GM12878 (cell line): ENCODE results near the gene PRKCZ. TPM values are rescaled to one million over a fixed set of nuclear protein-coding genes. Genes with fewer than 3 reads are reported as not detected.

Source experiments
- ATAC-seq: fragments of 200-7000 bp; cut with Tn5 transposase; 3 replicates; pipeline ENCODE4 v1.9.1; 2020; ENCODE audit warnings: mild to moderate bottlenecking, moderate library complexity
- BruUV-seq: library from RNA; stranded (reverse); fragments of 400-500 nt; replicated peaks from 2 replicates; lab custom pipeline; 2021; lab: Mats Ljungman, UMichigan
- CTCF ChIA-PET: fragments of 300-600 bp; sonication (Branson Sonifier 250); formaldehyde crosslinking; extraction: SDS; loops from one replicate; lab custom pipeline; 2021; ENCODE audit warnings: inconsistent platforms; lab: Yijun Ruan, JAX
- POLR2A ChIA-PET: fragments of 350-600 bp; formaldehyde crosslinking; extraction: SDS; loops from one replicate; lab custom pipeline; 2021; ENCODE audit warnings: inconsistent platforms; lab: Charles Lee
- RAD21 ChIA-PET: fragments of 300-600 bp; sonication (Branson Sonifier 250); formaldehyde crosslinking; loops from one replicate; lab custom pipeline; 2023; ENCODE audit warnings: antibody characterized with exemption; ENCODE audit not compliant: unreplicated experiment; lab: Charles Lee
- SMC1A ChIA-PET: fragments of 300-600 bp; sonication (Branson Sonifier 250); formaldehyde crosslinking; loops from one replicate; lab custom pipeline; 2023; ENCODE audit not compliant: unreplicated experiment, uncharacterized antibody; lab: Charles Lee
- DNase-seq: peaks from one replicate; pipeline ENCODE4 v3.0.0-alpha.2; 2011; ENCODE audit warnings: low read depth, low spot score
- FAIRE-seq: peaks from 3 replicates; lab custom pipeline; 2011; peaks lifted over from hg19 to GRCh38; lab: Jason Lieb, UNC
- H2AFZ ChIP-seq: 2 replicates; pipeline ENCODE4 v1.6.0; 2011; ENCODE audit warnings: low read depth, low read length, control low read depth; ENCODE audit not compliant: control insufficient read depth
- H3K27ac ChIP-seq: 2 replicates; pipeline ENCODE4 v1.5.1; 2011; ENCODE audit warnings: control low read depth; ENCODE audit not compliant: control insufficient read depth, insufficient read depth
- H3K27me3 ChIP-seq, 2 experiments: replicated peaks in 1 of 2; 2 replicates each; pipeline versions ENCODE4 v1.6.0 to v1.6.1; 2011; ENCODE audit warnings: low read length in 1 of 2; ENCODE audit not compliant: control insufficient read depth in 2 of 2, insufficient read depth in 2 of 2
- H3K36me3 ChIP-seq, 2 experiments: 2 replicates each; pipeline ENCODE4 v1.5.1; 2011; ENCODE audit warnings: low read length in 1 of 2; ENCODE audit not compliant: control insufficient read depth in 2 of 2, insufficient read depth in 2 of 2
- H3K4me1 ChIP-seq: 2 replicates; pipeline ENCODE4 v1.6.1; 2011; ENCODE audit warnings: mild to moderate bottlenecking, low read length, moderate library complexity, mixed read lengths; ENCODE audit not compliant: control insufficient read depth, insufficient read depth
- H3K4me2 ChIP-seq: 2 replicates; pipeline ENCODE4 v1.6.0; 2011; ENCODE audit warnings: control low read depth; ENCODE audit not compliant: control insufficient read depth, insufficient read depth
- H3K4me3 ChIP-seq: fragments of 200-600 bp; sonication (generic); 2 replicates; pipeline ENCODE4 v1.5.1; 2016
- H3K79me2 ChIP-seq: 2 replicates; pipeline ENCODE4 v1.6.0; 2011; ENCODE audit warnings: low read length; ENCODE audit not compliant: control insufficient read depth, insufficient read depth
- H3K9ac ChIP-seq: 2 replicates; pipeline ENCODE4 v1.8.0; 2011; ENCODE audit warnings: low read length, control low read depth, mixed read lengths; ENCODE audit not compliant: control insufficient read depth, insufficient read depth
- H3K9me3 ChIP-seq: replicated peaks from 3 replicates; pipeline ENCODE4 v1.5.1; 2011; ENCODE audit warnings: mild to moderate bottlenecking, low read length; ENCODE audit not compliant: control insufficient read depth, insufficient read depth
- H4K20me1 ChIP-seq: 2 replicates; pipeline ENCODE4 v1.6.0; 2011; ENCODE audit not compliant: control insufficient read depth, insufficient read depth
- ASH2L ChIP-seq: fragments of 300-600, 200-600 bp; sonication (generic); IDR thresholded peaks from 2 replicates; pipeline ENCODE4 v1.6.1; 2017; ENCODE audit warnings: low read depth, mild to moderate bottlenecking, borderline replicate concordance
- BACH1 ChIP-seq: fragments of 450-650 bp; IDR thresholded peaks from 2 replicates; pipeline ENCODE4 v1.6.1; 2017; ENCODE audit warnings: mild to moderate bottlenecking, borderline replicate concordance
- CBFB ChIP-seq: IDR thresholded peaks from 2 replicates; pipeline ENCODE4 v1.6.1; 2016; ENCODE audit warnings: antibody characterized with exemption, low read depth
- CHD1 ChIP-seq: IDR thresholded peaks from 2 replicates; pipeline ENCODE4 v1.6.1; 2012; ENCODE audit warnings: low read depth, low read length, improper control_type of control experiment
- DPF2 ChIP-seq: fragments of 450-650 bp; IDR thresholded peaks from 2 replicates; pipeline ENCODE4 v1.6.1; 2017; ENCODE audit warnings: mild to moderate bottlenecking
- ETV6 ChIP-seq, 2 experiments: fragments of 450-650 bp in 1 of 2; IDR thresholded peaks in 1 of 2; conservative IDR thresholded peaks in 1 of 2; 2 replicates each; pipeline ENCODE4 v1.6.1; 2014; ENCODE audit warnings: antibody characterized with exemption in 1 of 2, borderline replicate concordance in 1 of 2, low read depth in 1 of 2, mild to moderate bottlenecking in 1 of 2, moderate library complexity in 1 of 2
- FOXM1 ChIP-seq: IDR thresholded peaks from 2 replicates; pipeline ENCODE4 v1.6.1; 2012; ENCODE audit warnings: low read depth, mild to moderate bottlenecking, inconsistent platforms, low read length, moderate library complexity
- IKZF2 ChIP-seq, 2 experiments: fragments of 450-650 bp; IDR thresholded peaks; 2 replicates each; pipeline ENCODE4 v1.6.1; 2017; ENCODE audit warnings: mild to moderate bottlenecking in 2 of 2, moderate library complexity in 2 of 2
- NR2C1 ChIP-seq: fragments of 450-650 bp; IDR thresholded peaks from 2 replicates; pipeline ENCODE4 v1.6.1; 2017; ENCODE audit warnings: antibody characterized with exemption, mild to moderate bottlenecking, moderate library complexity
- POLR2A ChIP-seq: IDR thresholded peaks from 2 replicates; pipeline ENCODE4 v1.6.1; 2011; ENCODE audit warnings: low read depth, mild to moderate bottlenecking, low read length
- POLR2AphosphoS2 ChIP-seq: IDR thresholded peaks from 2 replicates; pipeline ENCODE4 v1.6.1; 2011; ENCODE audit warnings: low read depth, mild to moderate bottlenecking, low read length, improper control_type of control experiment, moderate library complexity
- POU2F2 ChIP-seq: IDR thresholded peaks from 3 replicates; pipeline ENCODE4 v1.6.1; 2011; ENCODE audit warnings: low read depth, mild to moderate bottlenecking, low read length, borderline replicate concordance
- RBBP5 ChIP-seq: fragments of 200-600 bp; sonication (generic); conservative IDR thresholded peaks from 2 replicates; pipeline ENCODE4 v1.6.1; 2016
- SMAD5 ChIP-seq: IDR thresholded peaks from 2 replicates; pipeline ENCODE4 v1.6.1; 2016; ENCODE audit warnings: antibody characterized with exemption, low read depth
- SUZ12 ChIP-seq: fragments of 200-600 bp; sonication (generic); IDR thresholded peaks from one replicate; pipeline ENCODE4 v1.6.1; 2018; ENCODE audit warnings: antibody characterized with exemption, mild to moderate bottlenecking; ENCODE audit not compliant: unreplicated experiment
- YBX1 ChIP-seq: fragments of 450-650 bp; IDR thresholded peaks from 2 replicates; pipeline ENCODE4 v1.6.1; 2016; ENCODE audit warnings: antibody characterized with exemption
- ZNF207 ChIP-seq: fragments of 450-650 bp; IDR thresholded peaks from 2 replicates; pipeline ENCODE4 v1.6.1; 2014; ENCODE audit warnings: antibody characterized with exemption, mild to moderate bottlenecking, borderline replicate concordance
- WGBS: methylation state at CpG from one replicate; pipeline ENCODE4 v1.1.6; 2016; ENCODE audit warnings: low lambda C conversion rate; ENCODE audit not compliant: insufficient replicate concordance, insufficient coverage; ENCODE audit errors: missing lambda C conversion rate; 5-methylcytosine and 5-hydroxymethylcytosine counted together
- in situ Hi-C: fragments of 300-500 bp; cut with MboI; formaldehyde crosslinking; loops from 9 replicates; pipeline ENCODE4 v1.14.3; 2018; ENCODE audit warnings: mixed read lengths
- intact Hi-C: fragments of 100-400 bp; cut with micrococcal nuclease; formaldehyde crosslinking; loops from one replicate; pipeline ENCODE4 v1.14.2; 2022; ENCODE audit not compliant: unreplicated experiment
- polyA plus RNA-seq, 11 experiments: library from polyadenylated mRNA; depleted of rRNA in 4 of 11; unstranded in 6 of 11; stranded (reverse) in 5 of 11; fragments of >200 nt; fragmentation: Nextera tagmentation in 4 of 11; fragmentation: Illumina TruSeq in 1 of 11; extraction: Ambion mirVana in 4 of 11; extraction: Trizol in 1 of 11; gene quantifications; 1 replicate in 1 of 11; 2 replicates in 10 of 11; pipeline versions ENCODE4 v1.2.1 to v1.2.3, GENCODE V29; 2011 to 2016; ENCODE audit warnings: inconsistent platforms in 2 of 11, missing spikeins in 2 of 11, low read depth in 1 of 11
- total RNA-seq, 4 experiments: library from RNA; depleted of rRNA in 3 of 4; stranded (reverse); fragments of >200 nt in 3 of 4; fragmentation: Illumina TruSeq in 1 of 4; extraction: Trizol in 1 of 4; gene quantifications; 2 replicates each; pipeline versions ENCODE4 v1.2.1 to v1.2.3, GENCODE V29; 2013 to 2021
- TF ChIP-seq, protein P1 (sequence below): fragments of 450-650 bp; formaldehyde crosslinking; IDR thresholded peaks from 2 replicates; pipeline ENCODE4 v1.4.0; 2022; ENCODE audit warnings: mild to moderate bottlenecking, moderate library complexity
- TF ChIP-seq, protein P2 (sequence below), 3 experiments: IDR thresholded peaks in 2 of 3; conservative IDR thresholded peaks in 1 of 3; 2 replicates each; pipeline ENCODE4 v1.5.1; 2011; ENCODE audit warnings: low read depth in 3 of 3, low read length in 3 of 3, mild to moderate bottlenecking in 3 of 3, control low read depth in 2 of 3, moderate library complexity in 2 of 3, inconsistent platforms in 1 of 3, mixed read lengths in 1 of 3; ENCODE audit not compliant: control insufficient read depth in 2 of 3, insufficient read depth in 1 of 3; ENCODE audit errors: extremely low read depth in 1 of 3
- TF ChIP-seq, protein P3 (sequence below): IDR thresholded peaks from 2 replicates; pipeline ENCODE4 v1.6.1; 2011; ENCODE audit warnings: borderline replicate concordance, low read depth, mild to moderate bottlenecking, moderate library complexity, low read length; ENCODE audit not compliant: insufficient read depth, poor library complexity, severe bottlenecking

The PRKCZ gene
- total and polyA plus RNA-seq, 10 of the 15 experiments (the other 5 are each of a cell fraction or from before 2014, with no cell fraction given): 0.05 to 1.9 (median 0.64) TPM; not detected in 1

DNA sequence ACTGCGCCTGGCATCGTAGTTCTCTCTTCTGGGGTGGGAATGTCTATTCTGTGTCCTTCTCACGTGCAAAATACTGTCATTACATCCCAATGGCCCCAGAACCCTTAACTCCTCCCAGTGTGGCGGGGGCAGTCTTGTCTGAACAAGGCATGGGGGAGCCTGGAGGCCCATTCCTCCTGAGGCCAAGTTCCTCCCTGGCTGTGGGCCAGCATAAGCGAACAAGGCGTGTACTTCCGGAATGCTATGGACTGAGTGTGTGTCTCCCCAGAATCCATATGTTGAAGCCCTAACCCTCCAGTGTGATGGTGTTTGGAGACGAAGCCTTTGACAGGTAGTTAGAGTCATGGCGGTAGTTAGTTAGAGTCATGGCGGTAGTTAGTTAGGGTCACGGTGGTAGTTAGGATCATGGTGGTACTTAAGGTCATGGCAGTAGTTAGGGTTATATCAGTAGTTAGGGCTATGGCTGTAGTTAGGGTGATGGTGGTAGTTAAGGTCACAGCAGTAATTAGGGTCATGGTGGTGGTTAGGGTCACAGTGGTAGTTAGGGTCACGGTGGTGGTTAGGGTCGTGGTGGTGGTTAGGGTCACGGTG, 71.0 kb downstream of the PRKCZ start:
- no peak overlapping the region for H3K4me2 ChIP-seq
- no peak for FAIRE-seq
- H3K9me3 ChIP-seq: no peaks in the 10 kb centered on the region; the same call in 2 of the 3 replicates
- POLR2A ChIA-PET: no interaction called here
- H4K20me1 ChIP-seq: no peaks in the 10 kb centered on the region
- BruUV-seq: no TSS peak
- 76% methylated on average over 14 of the region's 14 CpGs for WGBS
- H3K79me2 ChIP-seq: no peaks in the 10 kb centered on the region
- no peak overlapping the region for H3K4me3 ChIP-seq
- H3K9ac ChIP-seq: no peak overlapping the region
- no peaks in the 10 kb centered on the region for H3K27me3 ChIP-seq
- RAD21 ChIA-PET: no interaction called here
- DNase-seq: no peak
- H3K36me3 ChIP-seq: no peaks in the 10 kb centered on the region
- CTCF ChIA-PET: no interaction called here
- in situ Hi-C loops (no loop called here), intact Hi-C loops (no loop called here)
- SMC1A ChIA-PET: no interaction called here
- no peak for ATAC-seq
- no peak overlapping the region for H2AFZ ChIP-seq
- H3K27ac ChIP-seq: no peak overlapping the region
- TF ChIP-seq ZNF207 (no peak), NR2C1 (no peak), YBX1 (no peak), ASH2L (no peak), CHD1 (no peak), IKZF2 (IDR thresholded peaks at IDR 0.05) (no peak), FOXM1 (no peak), DPF2 (no peak), POLR2AphosphoS2 (no peak), RBBP5 (no peak), ETV6 (conservative IDR thresholded peaks at IDR 0.05 in 1 of 2, IDR thresholded peaks at IDR 0.05 in 1 of 2; ENCODE audit: borderline replicate concordance in 1 of 2, low read depth in 1 of 2) (no peak), SUZ12 (no peak), POU2F2 (no peak), BACH1 (no peak), POLR2A (no peak), SMAD5 (no peak), CBFB (no peak)
- TF ChIP-seq, protein P1, sequence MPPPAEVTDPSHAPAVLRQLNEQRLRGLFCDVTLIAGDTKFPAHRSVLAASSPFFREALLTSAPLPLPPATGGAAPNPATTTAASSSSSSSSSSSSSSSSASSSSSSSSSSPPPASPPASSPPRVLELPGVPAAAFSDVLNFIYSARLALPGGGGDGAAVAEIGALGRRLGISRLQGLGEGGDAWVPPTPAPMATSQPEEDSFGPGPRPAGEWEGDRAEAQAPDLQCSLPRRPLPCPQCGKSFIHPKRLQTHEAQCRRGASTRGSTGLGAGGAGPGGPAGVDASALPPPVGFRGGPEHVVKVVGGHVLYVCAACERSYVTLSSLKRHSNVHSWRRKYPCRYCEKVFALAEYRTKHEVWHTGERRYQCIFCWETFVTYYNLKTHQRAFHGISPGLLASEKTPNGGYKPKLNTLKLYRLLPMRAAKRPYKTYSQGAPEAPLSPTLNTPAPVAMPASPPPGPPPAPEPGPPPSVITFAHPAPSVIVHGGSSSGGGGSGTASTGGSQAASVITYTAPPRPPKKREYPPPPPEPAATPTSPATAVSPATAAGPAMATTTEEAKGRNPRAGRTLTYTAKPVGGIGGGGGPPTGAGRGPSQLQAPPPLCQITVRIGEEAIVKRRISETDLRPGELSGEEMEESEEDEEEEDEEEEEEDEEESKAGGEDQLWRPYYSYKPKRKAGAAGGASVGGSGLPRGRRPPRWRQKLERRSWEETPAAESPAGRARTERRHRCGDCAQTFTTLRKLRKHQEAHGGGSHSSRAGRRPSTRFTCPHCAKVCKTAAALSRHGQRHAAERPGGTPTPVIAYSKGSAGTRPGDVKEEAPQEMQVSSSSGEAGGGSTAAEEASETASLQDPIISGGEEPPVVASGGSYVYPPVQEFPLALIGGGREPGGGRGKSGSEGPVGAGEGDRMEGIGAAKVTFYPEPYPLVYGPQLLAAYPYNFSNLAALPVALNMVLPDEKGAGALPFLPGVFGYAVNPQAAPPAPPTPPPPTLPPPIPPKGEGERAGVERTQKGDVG (CRISPR knock-in tag): no peak
- TF ChIP-seq, protein P2, sequence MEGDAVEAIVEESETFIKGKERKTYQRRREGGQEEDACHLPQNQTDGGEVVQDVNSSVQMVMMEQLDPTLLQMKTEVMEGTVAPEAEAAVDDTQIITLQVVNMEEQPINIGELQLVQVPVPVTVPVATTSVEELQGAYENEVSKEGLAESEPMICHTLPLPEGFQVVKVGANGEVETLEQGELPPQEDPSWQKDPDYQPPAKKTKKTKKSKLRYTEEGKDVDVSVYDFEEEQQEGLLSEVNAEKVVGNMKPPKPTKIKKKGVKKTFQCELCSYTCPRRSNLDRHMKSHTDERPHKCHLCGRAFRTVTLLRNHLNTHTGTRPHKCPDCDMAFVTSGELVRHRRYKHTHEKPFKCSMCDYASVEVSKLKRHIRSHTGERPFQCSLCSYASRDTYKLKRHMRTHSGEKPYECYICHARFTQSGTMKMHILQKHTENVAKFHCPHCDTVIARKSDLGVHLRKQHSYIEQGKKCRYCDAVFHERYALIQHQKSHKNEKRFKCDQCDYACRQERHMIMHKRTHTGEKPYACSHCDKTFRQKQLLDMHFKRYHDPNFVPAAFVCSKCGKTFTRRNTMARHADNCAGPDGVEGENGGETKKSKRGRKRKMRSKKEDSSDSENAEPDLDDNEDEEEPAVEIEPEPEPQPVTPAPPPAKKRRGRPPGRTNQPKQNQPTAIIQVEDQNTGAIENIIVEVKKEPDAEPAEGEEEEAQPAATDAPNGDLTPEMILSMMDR (IDR thresholded peaks at IDR 0.05 in 2 of 3, conservative IDR thresholded peaks at IDR 0.05 in 1 of 3; ENCODE audit: control insufficient read depth in 2 of 3, extremely low read depth in 1 of 3, insufficient read depth in 1 of 3, low read depth in 3 of 3, low read length in 3 of 3): no peak
- TF ChIP-seq, protein P3, sequence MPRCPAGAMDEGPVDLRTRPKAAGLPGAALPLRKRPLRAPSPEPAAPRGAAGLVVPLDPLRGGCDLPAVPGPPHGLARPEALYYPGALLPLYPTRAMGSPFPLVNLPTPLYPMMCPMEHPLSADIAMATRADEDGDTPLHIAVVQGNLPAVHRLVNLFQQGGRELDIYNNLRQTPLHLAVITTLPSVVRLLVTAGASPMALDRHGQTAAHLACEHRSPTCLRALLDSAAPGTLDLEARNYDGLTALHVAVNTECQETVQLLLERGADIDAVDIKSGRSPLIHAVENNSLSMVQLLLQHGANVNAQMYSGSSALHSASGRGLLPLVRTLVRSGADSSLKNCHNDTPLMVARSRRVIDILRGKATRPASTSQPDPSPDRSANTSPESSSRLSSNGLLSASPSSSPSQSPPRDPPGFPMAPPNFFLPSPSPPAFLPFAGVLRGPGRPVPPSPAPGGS: no peak
- no peaks in the 10 kb centered on the region; the same call in 1 of the 2 replicates for H3K4me1 ChIP-seq
